Measurements from ENCODE around the gene NF2.
"Not testable (repeated sequence)": the region's sequence is repeated elsewhere in the genome, so short reads cannot be mapped to it uniquely, and the experiment has no call there.

The NF2 gene

DNA sequence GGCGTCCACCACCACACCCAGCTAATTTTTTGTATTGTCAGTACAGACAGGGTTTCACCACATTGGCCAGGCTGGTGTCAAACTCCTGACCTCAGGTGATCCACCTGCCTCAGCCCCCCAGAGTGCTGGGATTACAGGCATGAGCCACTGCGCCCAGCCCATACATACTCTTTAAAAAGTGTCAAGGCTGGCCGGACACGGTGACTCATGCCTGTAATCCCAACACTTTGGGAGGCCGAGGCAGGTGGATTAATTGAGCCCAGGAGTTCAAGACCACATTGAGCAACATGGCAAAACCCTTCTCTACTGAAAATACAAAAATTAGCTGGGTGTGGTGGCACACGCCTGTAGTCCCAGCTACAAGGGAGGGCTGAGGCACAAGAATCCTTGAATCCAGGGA lies 9.0 kb upstream of the NF2 start:
- not testable (repeated sequence) for DNase-seq

DNA sequence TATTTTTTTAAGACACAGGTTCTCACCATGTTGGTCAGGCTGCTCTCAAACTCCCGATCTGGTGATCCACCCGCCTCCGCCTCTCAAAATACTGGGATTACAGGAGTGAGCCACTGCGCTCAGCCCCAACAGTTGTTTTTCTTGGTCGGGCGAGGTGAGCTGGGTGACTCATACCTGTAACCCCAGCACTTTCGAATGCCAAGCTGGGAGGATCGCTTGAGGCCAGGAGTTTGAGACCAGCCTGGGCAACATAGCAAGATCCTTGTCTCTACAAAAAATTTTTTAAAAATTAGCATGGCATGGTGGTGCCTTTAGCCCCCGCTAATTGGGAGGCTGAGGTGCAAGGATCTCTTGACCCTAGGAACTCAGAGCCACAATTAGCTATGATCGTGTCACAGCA lies 7.0 kb upstream of the NF2 start:
- DNase-seq: no peak

DNA sequence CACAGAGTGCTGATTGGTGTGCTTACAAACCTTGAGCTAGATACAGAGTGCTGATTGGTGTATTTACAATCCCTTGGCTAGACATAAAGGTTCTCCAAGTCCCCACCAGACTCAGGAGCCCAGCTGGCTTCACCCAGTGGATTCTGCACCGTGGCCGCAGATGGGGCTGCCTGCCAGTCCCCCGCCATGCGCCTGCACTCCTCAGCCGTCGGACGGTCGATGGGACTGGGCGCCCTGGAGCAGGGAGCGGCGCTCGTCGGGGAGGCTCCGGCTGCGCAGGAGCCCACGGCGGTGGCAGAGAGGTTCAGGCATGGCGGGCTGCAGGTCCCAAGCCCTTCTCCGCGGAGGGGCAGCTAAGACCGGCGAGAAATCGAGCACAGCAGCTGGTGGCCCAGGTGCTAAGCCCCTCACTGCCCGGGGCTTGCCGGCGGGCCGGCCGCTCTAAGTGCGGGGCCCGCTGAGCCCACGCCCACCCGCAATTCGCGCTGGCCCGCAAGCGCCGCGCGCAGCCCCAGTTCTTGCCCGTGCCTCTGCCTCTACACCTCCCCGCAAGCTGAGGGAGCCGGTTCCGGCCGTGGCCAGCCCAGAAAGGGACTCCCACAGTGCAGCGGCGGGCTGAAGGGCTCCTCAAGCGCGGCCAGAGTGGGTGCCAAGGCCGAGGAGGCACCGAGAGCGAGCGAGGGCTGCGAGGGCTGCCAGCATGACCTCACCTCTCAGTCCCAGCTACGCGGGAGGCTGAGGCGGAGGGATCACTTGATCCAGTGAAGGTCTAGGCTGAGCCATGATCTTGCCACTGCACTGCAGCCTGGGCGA lies 5.4 kb upstream of the NF2 start:
- not testable (repeated sequence) for DNase-seq

DNA sequence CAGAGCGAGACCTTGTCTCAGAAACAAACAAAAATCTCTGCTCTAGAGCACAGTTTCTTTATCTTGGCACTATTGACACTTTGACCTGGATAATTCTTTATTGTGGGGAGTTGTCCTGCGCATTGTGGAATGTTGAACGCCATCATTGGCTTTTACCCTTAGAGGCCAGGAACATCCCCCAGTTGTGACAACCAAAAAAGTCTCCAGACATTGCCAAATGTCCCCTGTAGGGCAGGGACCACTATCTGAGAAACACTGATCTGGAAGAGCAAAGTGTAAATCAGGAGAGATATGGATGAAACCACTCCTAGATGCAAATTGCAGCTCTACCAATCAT lies 4.8 kb upstream of the NF2 start:
- no peak for DNase-seq

DNA sequence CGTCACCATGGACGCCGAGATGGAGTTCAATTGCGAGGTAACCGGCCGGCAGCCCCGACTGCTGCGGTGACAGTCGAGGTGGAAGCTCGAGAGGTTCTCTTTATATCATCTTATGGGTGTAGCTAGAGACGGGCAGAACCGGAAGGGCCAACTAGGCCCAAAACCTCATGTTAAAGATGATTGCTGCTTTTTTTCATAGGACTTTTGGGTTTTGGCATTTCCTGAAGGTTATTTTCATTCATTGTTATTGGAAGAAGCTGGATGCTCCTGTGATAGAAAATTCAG lies 585 bp downstream of the NF2 start:
- DNase-seq: peak in 7 of 58 donors; percentile 8 to 49 (median 22)

DNA sequence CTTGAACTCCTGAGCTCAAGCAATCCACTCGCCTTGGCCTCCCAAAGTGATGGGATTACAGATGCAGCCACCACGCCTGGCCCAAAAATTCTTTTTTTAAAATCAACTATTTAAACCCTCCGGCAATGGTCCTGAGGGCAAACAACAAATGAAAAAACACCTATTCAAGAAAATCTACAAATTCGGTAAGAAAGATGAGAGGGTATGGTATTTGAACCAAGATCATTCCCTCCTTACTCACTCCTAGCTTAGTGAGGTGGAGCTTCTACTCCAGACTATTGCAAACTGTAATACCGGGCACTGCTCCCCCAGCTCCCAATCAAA lies 2.1 kb downstream of the NF2 start:
- no peak for DNase-seq

DNA sequence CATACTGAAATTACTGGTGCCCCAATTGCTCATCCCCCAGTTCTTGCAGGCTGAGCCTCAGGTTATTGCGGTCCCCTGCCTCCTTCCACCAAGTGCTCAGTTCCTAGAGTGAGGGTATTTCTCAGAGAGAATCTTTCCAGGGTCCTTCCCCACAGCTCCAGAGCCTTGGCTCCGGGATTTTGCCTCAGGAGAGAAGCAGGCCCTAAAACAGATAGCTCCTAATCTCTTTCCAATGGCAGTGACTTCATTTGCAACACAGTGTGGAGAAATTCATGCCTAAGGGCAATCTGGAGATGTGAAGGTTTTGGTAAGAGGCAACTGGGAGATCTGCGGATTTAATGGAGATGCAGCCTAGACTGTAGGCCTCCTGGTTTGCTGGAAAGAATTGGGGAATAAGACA lies 2.9 kb downstream of the NF2 start:
- DNase-seq: no peak

DNA sequence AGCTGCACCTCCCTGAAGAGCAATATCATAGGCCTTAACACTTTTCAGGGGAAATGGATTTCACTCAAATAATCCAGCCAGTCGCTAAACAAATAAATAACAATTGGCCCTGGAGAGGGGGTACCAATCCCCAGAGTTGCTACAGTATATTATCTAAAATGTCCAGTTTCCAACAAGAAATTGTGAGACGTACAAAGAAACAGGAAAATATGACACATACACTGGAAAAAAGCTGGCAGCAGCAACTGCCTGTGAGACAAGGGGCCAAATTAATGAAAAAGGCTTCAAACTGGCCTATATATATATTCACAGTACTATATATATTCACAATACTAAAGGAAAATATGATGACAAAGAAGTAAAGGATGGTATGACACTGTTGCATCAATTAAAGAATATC lies 4.0 kb downstream of the NF2 start:
- no peak for DNase-seq

DNA sequence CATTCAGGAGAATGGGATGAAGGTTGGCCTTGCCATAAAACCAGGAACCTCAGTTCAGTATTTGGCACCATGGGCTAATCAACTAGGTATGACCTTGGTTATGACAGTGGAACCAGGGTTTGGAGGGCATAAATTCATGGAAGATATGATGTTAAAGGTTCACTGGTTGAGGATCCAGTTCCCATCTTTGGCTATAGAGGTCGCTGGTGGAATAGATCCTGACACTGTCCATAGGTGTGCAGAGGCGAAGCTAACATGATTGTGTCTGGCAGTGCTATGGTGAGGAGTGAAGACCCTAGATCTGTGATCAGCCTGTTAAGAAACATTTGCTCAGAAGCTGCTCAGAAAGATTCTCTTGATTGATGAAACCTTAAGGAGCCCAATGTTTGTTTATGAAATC lies 5.7 kb downstream of the NF2 start:
- no peak for DNase-seq

DNA sequence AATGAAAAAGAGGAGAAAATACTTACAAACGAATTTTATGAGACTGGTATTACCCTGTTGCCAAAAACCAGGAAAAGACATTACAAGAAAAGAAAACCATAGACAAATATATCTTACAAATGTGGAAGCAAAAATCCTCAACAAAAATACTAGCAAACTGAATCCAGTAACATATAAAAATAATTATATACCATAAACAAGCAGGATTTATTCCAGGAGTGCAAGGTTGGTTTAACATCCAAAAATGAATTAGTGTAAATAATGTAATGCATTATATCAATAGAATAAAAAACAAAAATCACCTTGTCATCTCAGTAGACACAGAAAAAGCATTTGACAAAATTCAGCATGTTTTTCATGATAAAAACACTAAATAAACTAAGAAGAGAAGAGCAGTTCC lies 7.3 kb downstream of the NF2 start:
- DNase-seq: no peak

DNA sequence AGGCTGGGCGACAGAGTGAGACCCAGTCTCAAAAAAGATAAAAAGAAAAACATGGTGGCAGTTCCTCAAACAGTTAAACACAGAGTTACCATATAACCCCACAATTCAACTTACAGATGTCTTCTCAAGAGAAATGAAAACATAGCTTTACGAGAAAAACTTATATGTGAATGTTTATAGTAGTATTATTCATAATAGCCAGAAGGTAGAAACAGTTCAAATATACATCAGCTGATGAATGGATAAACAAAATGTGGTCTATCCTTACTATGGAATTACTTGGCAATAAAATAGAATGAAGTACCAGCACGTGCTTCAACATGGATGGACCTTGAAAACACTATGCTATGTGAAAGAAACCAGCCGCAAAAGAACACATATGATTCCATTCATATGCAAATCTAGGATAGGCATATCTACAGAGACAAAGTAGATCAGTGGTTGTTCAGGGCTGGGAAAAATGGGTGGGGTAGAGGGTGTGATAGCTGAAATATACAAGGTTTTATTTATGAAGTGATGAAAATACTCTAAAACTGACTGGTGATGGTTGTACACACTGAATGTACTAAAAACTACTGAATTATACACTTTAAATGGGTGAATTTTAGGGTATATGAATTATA lies 12.4 kb downstream of the NF2 start:
- no peak for DNase-seq

DNA sequence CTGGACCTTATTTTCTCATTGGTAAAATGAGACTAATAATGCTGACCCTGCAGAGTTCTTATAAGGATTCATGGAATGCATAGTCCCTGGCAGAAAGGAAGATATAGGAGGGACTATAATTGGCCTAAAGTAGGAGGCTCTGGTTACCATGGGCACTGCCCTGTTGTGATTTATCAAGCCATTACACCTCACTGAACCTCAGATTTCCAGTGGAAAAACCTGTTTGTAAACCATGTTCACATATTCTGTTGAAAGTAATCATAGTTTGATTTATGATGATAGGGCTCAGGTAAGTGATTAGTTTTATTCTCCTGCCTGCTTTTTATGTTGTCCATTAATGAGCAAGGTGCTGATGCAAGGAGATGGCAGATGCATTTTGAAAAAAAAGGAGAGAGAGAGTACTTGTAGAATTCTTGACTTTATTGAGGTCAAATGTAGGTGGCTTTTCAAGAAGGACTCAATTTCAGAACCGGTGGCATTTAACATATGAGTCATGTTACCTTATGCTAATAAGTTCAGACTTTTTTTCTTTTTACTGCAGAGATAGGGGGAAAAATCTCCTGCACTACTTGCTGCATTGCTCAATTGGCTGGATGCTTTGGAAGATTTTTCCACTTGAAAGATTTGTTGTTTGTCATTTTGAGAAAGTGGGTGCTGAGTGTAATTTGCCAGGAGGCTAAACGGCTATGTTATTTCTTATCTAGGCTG lies 14.6 kb downstream of the NF2 start:
- DNase-seq: no peak

DNA sequence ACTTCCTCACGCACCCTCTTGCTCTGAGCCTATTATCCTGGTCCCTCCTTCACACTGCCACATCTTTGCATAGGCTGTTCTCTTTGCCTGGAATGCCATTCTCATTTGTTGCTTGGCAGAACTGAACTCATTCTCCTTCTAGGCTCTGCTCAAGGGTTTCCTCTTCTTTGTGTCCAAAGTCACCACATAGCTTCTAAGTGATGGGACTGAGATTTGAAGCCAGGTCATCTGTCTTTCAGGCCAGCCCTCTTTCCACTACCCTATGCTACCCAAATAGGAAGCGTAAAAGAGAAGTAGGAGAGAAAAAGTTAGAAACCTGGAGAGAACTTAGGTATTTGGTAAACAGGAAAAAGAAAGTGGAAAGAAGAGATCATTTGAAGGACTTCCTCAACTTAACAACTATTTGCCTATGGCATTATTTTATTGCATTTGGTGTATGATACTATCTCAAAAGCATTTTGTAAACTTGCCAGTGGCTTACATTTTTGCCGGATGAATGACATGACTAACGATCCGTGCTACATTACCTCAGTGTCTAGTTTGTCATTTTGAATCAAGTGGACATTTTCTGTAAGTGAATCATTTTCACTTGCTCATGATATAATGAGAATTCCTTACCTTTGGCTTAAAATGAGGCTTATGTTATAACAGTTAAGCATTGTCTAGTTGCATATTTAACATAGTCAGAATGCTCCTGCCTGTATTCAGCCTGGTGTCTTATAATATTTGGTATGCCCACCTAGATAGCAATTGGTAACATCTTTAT lies 18.5 kb downstream of the NF2 start:
- DNase-seq: no peak

DNA sequence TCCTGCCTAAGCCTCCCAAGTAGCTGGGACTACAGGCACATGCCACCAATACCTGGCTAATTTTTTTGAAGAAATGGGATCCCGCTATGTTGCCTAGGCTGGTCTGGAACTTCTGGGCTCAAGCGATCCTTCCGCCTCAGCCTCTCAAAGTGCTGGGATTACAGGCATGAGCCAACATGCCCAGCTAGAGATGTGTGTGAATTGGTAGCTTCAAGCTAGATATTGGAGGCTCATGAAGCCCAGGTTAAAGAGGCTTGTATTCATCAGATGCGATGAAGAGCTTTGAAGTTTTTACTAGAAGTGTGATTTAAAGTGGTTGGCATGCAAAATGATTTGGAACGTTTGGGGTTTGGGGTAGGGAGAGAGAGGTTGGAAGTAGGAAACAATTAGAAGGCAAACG lies 19.6 kb downstream of the NF2 start:
- no peak for DNase-seq

DNA sequence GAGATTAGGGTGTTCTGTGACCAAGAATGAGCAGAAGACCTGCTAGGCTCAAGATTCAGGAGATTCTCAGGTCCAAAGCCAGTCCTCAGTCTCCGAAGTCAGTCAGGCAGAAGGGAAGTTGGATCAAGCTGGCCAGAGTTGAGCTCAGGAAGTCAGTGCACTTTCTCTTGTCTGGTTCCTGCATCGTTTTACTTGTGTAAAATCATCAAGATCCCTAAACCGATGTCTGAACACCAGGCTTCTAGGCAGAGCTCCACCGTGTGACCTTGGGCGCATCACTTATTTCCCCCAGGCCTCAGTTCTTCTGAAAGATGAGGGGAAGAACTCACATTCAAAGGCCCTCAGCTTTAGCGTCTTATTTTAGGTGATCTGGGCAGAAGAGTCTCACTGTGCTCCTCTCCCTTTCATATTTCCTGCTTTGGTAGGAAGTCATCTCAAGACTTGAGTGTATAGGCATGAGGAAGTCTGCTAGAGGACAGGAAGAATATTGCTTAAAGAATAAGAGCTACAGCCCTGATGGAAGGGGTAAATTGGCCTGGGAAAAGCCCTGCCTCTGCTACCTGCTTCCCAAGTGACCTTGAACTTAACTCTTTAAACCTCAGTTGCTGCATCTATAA lies 20.2 kb downstream of the NF2 start:
- no peak for DNase-seq

DNA sequence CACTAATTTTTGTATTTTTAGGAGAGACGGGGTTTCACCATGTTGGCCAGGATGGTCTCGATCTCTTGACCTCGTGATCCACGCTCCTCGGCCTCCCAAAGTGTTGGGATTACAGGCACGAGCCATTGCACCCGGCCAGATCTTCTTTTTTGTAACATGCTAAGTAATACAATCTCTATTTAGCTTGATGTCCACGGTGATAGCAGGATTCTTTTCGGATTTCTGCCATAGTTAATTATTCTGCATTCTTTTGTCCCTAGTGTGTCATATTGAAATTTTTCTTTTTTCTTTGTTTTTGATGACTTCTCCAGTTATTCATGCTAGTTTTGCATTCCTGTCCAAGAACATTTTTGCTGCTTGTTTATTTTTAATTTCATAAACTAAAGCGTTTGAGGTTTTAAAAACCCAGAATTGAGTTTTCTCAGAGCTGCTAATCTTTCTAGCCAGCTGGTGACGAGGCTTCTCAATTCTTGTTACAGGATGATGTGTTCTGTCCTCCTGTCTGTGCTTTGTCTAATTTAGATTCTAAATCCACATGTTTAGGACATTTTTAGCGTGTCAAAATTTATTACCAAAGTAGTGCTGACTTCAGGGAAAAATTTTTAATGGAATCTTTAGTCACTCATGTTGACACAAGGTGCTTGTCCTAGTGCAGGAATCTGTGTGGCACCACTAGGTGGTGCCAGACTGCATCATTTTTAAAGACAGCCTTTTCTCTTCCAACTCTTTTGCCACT lies 21.8 kb downstream of the NF2 start:
- peak in 26 of 58 donors; percentile 1 to 54 (median 14) for DNase-seq

DNA sequence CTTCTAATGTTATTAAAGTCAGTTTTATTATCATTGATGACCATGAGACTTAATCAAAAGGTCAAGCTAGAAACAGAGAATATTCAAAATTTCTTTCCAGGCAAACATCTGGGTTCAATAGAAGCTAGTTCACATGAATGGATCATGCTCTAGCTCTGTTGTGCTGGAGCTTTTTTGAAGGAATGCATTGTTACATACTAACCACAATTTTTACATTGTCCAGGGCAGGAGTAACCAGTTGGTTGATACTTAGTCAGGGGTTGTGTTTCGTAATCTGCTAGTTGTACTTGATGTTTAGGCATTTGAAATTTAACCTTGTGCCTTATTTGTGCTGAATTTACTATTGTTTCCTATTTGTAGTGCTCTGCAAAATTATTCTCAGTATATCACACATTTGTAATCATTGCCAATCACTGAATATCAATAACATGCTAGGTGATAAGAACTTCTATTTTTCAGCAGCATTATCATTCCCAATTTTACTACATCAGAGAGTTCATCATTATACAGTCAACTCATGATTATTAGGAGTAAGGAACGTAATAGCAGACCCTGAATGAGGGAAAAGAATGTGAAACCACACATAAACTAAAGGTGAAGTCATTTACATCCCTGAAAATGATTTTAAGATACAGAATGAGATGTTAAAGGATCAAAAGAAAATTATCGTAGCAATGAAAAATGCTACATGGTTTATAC lies 23.2 kb downstream of the NF2 start:
- DNase-seq: no peak

DNA sequence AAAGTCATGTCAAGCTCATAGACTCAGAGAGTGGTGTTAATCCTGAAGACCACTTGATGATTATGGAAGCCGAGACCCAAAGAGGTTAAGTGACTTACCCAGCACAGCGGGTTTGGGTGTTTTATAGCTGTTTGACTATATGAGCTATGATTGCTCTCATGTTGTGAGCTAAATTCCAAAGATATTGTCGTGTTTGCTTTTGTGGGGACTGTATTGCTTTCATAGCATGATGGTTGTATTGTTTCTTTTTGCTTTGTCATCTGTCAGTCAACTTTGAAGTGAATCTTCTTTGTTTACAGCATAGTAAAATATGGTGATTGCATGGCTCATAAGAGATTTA lies 23.7 kb downstream of the NF2 start:
- no peak for DNase-seq

DNA sequence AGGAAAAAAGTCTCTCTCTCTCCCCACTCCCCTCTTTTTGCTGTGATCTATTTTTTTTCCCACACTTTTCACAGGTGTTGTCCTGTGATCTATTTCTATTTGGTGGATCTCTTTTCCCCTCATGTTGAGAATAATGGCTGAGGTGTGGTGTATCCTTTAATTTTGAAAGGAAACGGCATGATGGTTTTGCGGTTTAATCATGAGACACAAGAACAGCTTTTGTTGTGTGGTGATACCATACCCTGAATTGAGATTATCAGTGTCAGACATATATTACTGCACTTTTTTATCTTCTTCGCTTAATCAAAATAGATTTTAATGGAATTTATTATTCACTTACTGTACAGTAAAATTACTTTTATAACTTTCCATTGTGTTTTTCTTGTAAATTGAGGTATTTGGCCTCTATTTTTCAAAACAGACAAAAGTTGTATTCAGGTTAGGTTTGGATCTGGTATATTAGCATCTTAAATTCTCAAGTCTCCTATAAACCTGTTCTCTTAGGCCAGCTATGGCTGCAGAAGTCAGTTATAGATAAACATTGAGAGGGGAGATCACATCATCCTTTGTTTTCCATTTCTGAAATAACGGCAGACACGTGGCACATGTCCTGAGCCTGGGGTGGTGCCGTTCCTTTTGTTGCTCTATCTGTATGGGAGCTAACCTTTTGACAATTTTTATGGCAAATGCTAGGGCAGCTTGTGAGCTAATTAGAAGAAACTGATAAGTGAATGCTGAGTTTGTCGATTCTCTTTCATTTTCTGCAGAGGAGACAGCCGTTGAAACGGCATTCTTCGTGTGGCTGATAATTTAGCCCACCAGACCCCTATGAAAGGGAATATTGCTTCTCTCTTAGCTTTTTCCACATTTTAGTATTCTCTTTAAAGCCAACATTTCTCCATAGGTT lies 25.8 kb downstream of the NF2 start:
- no peak for DNase-seq
